Stimulated activated CD4-positive, alpha-beta T cell treated with anti-CD3 and anti-CD28 coated beads, Interleukin-4, amount 100 ng/mL, for 4 hours (primary cell): ENCODE measurements around the gene SHBG.

ENCODE experiments used
- DNase-seq, 2 experiments: peaks; one replicate each; pipeline ENCODE4 v3.0.0-alpha.2; 2020

Gene SHBG

GRCh38 chr17:7651097-7651664, 21.2 kb downstream of the SHBG start:
- DNase-seq = no peak

DNA sequence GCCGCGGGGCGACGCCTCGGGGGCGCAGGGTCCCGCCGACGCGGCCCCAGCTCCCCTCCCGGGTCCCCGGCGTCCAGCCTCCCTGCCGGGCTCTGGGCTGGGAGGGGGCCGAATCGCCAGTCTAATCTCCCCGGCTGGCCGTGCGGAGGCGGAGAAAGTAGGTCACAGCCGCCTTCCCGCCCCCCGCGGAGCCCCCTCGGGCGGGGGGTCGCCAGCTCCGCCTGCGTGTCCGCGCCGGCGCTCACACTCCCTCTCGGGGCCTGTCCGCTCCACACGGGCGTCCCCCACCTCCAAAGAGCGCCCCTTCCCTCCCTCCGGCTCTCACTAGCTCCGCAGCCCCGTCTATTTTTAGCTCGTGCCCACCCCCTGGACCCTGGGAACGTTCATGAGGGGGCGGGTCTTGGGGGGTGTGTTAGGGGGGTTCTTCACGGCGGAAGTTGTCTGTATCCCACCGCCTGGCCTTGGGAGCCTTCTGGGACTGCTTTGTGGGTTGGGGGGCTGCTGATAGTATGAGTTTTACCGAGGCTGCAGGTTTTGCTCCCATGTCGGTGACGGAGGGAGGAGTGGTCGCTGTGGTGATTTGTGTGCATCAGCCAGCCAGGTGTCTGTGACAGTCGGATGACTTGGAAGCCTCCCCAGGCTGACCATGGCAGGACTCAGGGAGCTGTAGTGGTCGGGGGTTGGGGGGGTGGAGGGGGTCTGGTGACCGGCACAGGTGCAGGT, 21.9 kb downstream of the SHBG start:
- DNase-seq = no peak

GRCh38 chr17:7652388-7653356, 22.7 kb downstream of the SHBG start:
- no peak for DNase-seq

DNA sequence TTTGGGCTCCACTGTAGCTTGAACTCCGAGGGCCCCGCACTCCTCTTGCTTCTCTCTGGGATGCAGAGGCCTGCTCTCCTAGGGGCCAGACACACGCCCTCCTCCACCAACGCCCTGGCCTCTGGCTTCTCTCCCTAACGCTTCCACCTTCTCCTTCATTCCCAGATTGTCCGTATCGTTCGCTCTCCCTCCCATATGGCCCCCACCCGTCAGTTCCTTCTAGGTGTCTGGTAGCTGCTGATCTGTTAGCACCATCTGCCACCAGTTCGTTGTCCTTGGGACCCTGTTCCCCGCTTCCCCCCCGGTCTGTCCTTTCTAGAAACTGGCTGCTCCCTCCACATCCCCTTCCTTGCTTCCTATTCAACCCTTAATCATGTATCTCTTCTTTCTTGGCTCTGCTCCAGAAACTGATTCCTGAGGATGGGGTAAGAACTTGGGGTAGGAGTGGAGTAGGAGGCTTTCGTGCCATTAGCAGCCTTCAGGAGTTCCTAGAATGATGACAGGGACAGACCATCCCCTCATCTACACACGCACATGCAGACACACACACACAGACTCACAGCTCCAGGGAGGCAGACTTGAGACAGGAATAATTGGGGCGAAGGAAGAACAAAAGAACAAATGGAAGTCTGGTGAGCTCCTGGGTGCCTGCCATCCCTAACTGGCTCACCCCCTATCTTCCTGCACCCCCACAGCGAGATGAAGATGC, 25.1 kb downstream of the SHBG start:
- DNase-seq = no peak

DNA sequence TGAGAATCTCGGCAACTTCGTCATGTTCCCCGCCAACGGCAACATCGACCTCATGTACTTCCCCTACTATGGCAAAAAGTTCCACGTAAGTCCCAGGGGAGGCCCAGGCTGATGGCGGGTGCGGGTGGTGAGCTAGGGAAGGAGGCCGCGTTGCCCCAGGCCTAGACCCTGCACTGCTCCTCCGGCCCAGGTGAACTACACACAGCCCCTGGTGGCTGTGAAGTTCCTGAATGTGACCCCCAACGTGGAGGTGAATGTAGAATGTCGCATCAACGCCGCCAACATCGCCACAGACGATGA, 25.6 kb downstream of the SHBG start:
- DNase-seq = no peak

- no peak for DNase-seq
These were observed 27.1 kb downstream of the SHBG start for GRCh38 chr17:7656958-7657609.

DNA sequence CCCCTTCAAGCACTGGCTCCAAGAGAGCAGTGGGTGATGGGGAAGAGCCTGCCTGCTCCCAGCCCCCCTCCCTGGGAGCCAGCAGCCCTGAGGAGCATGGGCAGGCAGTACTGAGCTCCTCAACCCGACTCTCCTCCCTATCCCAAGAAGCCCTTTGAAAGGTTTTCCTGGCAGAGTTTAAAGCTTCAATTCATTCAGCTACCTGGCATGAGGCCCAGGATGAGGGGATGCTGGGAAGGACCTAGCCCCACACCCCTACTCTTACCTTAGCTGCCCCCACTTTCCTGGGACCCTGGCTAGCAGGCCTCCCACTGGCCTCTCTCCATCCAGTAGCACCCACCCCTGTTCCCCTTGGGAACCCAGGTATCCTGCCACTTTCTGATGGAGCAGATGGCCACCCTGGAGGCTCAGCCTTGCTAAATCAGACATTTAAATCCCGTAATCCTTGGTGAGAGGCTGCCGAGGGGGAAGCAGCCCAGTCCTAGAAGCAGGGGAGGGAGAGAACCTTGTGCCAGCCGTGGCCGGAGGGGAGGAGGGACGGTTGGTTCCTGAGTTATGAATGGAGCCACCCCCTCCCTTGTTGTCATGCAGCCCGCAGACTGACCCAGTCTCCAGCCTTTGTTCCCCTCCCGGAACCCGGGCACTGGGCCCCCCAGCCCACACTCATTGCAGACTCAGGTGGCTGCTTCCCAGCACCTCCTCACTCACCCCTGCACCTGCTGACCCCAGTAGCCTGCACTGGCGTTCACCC, 37.9 kb downstream of the SHBG start:
- no peak for DNase-seq

DNA sequence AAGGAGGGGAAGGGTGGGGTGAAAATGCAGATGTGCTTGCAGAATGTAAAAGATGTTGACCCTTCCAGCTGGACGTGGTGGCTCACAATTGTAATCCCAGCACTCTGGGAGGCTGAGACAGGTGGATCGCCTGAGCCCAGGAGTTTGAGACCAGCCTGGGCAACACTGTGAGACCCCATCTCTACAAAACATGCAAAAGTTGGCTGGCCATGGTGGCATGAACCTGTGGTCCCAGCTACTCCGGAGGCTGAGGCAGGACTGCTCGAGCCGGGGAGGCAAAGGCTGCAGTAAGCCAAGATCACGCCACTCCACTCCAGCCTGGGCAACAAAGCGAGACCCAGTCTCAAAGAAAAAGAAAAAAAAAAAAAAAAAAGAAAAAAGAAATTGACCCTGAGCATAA, 38.5 kb downstream of the SHBG start:
- no peak for DNase-seq

DNA sequence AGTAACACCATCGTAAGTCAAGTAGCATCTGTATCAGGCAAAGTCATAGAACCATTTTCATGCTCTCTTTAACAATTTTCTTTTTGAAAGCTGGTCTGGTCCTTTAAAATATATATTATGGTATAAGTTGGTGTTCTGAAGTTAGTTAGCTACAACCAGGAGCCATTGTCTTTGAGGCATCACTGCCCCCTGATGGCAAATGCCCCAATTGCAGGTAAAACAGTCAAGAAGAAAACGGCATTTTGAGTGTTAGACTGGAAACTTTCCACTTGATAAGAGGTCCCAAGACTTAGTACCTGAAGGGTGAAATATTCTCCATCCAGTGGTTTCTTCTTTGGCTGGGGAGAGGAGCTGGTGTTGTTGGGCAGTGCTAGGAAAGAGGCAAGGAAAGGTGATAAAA, 43.3 kb downstream of the SHBG start:
- peak; percentile 18 to 22 for DNase-seq

- DNase-seq = no peak
These were observed 45.0 kb downstream of the SHBG start for GRCh38 chr17:7674934-7675333.

DNA sequence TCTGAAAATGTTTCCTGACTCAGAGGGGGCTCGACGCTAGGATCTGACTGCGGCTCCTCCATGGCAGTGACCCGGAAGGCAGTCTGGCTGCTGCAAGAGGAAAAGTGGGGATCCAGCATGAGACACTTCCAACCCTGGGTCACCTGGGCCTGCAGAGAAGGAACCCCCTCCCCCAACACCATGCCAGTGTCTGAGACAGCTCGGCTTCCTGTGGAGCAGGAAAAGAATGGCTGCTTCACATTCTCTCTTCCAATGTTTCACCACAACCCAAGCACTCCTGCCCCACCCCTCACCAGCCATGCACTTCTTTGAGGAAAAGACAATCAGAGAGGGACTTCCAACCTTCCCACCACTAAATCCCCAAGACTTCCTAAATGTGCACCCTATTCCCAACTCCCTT, 46.6 kb downstream of the SHBG start:
- no peak for DNase-seq

DNA sequence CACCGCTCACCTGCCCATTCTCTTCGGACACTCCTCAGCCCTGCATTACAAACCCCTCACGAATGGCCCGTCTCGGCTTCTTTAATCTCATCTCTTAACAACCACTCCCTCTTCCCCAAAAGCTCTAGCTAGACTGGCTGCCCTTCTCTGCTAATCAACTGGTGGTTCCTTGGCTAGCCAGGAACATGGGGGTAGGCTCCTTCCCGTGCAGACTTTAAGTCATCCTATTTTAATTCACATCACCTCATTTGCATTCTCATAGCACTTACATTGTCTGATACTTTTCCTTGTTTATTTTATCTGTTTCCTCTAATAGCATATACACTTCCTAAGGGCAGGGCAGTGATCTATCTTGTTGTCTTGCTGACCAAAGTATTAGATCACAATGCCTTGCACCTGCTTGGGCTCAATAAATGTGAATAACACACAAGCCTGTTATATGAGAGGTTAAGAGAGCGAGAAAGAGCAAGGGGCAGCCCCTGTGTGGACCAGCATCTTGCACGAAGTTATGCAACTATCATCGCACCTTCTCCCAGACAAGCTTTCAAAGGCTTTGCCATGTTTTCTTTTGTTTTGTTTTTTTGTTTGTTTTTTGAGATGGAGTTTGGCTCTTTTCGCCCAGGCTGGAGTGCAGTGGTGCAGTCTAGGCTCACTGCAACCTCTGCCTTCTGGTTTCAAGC, 47.6 kb downstream of the SHBG start:
- DNase-seq = no peak
